Pulmonary artery endothelial cell (primary cell): ENCODE data around the gene ROBO1. TPM values are rescaled to one million over a fixed set of nuclear protein-coding genes. Genes with fewer than 3 reads are reported as not detected.

Experiments used
- DNase-seq: peaks from one replicate; pipeline ENCODE4 v3.0.0-alpha.2; 2011; ENCODE audit warnings: low read depth, low spot score
- total RNA-seq: library from RNA; depleted of rRNA; stranded (reverse); fragments of >200 nt; gene quantifications from 2 replicates; pipeline ENCODE4 v1.2.3, GENCODE V29; 2014

ROBO1 gene
- total RNA-seq, 1 donor from 2014 or later, result 26.4 TPM

GRCh38 chr3:79018265-79018664 lies 749.5 kb downstream of the ROBO1 start:
- no peak for DNase-seq

GRCh38 chr3:79016587-79017376 lies 751.0 kb downstream of the ROBO1 start:
- DNase-seq, result no peak

GRCh38 chr3:79015854-79016253 lies 751.9 kb downstream of the ROBO1 start:
- DNase-seq, result no peak

GRCh38 chr3:79012946-79013362 lies 754.8 kb downstream of the ROBO1 start:
- DNase-seq, result no peak

GRCh38 chr3:79012530-79012913 lies 755.3 kb downstream of the ROBO1 start:
- no peak for DNase-seq

- DNase-seq, result no peak
These were observed 755.8 kb downstream of the ROBO1 start for GRCh38 chr3:79011821-79012529.

- no peak for DNase-seq
These were observed 757.9 kb downstream of the ROBO1 start for GRCh38 chr3:79009861-79010260.

GRCh38 chr3:79006077-79006476 lies 761.7 kb downstream of the ROBO1 start:
- DNase-seq, result no peak

- DNase-seq, result no peak
These were observed 762.7 kb downstream of the ROBO1 start for GRCh38 chr3:79005084-79005483.

- DNase-seq, result no peak
These were observed 763.8 kb downstream of the ROBO1 start for GRCh38 chr3:79003994-79004393.

- DNase-seq, result no peak
These were observed 765.1 kb downstream of the ROBO1 start for GRCh38 chr3:79002465-79003372.

- no peak for DNase-seq
These were observed 766.5 kb downstream of the ROBO1 start for GRCh38 chr3:79001255-79001654.

GRCh38 chr3:78999139-78999538 lies 768.7 kb downstream of the ROBO1 start:
- no peak for DNase-seq

GRCh38 chr3:78995087-78995486 lies 772.7 kb downstream of the ROBO1 start:
- DNase-seq, result no peak

GRCh38 chr3:78994174-78995027 lies 773.4 kb downstream of the ROBO1 start:
- DNase-seq, result no peak

GRCh38 chr3:78993375-78993774 lies 774.4 kb downstream of the ROBO1 start:
- no peak for DNase-seq

- DNase-seq, result no peak
These were observed 775.0 kb downstream of the ROBO1 start for GRCh38 chr3:78992830-78993229.

- DNase-seq, result no peak
These were observed 775.4 kb downstream of the ROBO1 start for GRCh38 chr3:78992400-78992799.

GRCh38 chr3:78991656-78992055 lies 776.1 kb downstream of the ROBO1 start:
- DNase-seq, result no peak

GRCh38 chr3:78990156-78990555 lies 777.6 kb downstream of the ROBO1 start:
- DNase-seq, result no peak

GRCh38 chr3:78988324-78988723 lies 779.5 kb downstream of the ROBO1 start:
- no peak for DNase-seq
